GM12878 (cell line): Measurements from ENCODE around the gene LETMD1. TPM values are rescaled to one million over a fixed set of nuclear protein-coding genes. Genes with fewer than 3 reads are reported as not detected.

ENCODE experiments used
- ATAC-seq: fragments of 200-7000 bp; cut with Tn5 transposase; 3 replicates; pipeline ENCODE4 v1.9.1; 2020; ENCODE audit warnings: mild to moderate bottlenecking, moderate library complexity
- BruUV-seq: library from RNA; stranded (reverse); fragments of 400-500 nt; replicated peaks from 2 replicates; lab custom pipeline; 2021; lab: Mats Ljungman, UMichigan
- CTCF ChIA-PET: fragments of 300-600 bp; sonication (Branson Sonifier 250); formaldehyde crosslinking; extraction: SDS; loops from one replicate; lab custom pipeline; 2021; ENCODE audit warnings: inconsistent platforms; lab: Yijun Ruan, JAX
- POLR2A ChIA-PET: fragments of 350-600 bp; formaldehyde crosslinking; extraction: SDS; loops from one replicate; lab custom pipeline; 2021; ENCODE audit warnings: inconsistent platforms; lab: Charles Lee
- RAD21 ChIA-PET: fragments of 300-600 bp; sonication (Branson Sonifier 250); formaldehyde crosslinking; loops from one replicate; lab custom pipeline; 2023; ENCODE audit warnings: antibody characterized with exemption; ENCODE audit not compliant: unreplicated experiment; lab: Charles Lee
- SMC1A ChIA-PET: fragments of 300-600 bp; sonication (Branson Sonifier 250); formaldehyde crosslinking; loops from one replicate; lab custom pipeline; 2023; ENCODE audit not compliant: unreplicated experiment, uncharacterized antibody; lab: Charles Lee
- DNase-seq: peaks from one replicate; pipeline ENCODE4 v3.0.0-alpha.2; 2011; ENCODE audit warnings: low read depth, low spot score
- FAIRE-seq: peaks from 3 replicates; lab custom pipeline; 2011; peaks lifted over from hg19 to GRCh38; lab: Jason Lieb, UNC
- H2AFZ ChIP-seq: 2 replicates; pipeline ENCODE4 v1.6.0; 2011; ENCODE audit warnings: low read depth, low read length, control low read depth; ENCODE audit not compliant: control insufficient read depth
- H3K27ac ChIP-seq: 2 replicates; pipeline ENCODE4 v1.5.1; 2011; ENCODE audit warnings: control low read depth; ENCODE audit not compliant: control insufficient read depth, insufficient read depth
- H3K27me3 ChIP-seq, 2 experiments: replicated peaks in 1 of 2; 2 replicates each; pipeline versions ENCODE4 v1.6.0 to v1.6.1; 2011; ENCODE audit warnings: low read length in 1 of 2; ENCODE audit not compliant: control insufficient read depth in 2 of 2, insufficient read depth in 2 of 2
- H3K36me3 ChIP-seq, 2 experiments: 2 replicates each; pipeline ENCODE4 v1.5.1; 2011; ENCODE audit warnings: low read length in 1 of 2; ENCODE audit not compliant: control insufficient read depth in 2 of 2, insufficient read depth in 2 of 2
- H3K4me1 ChIP-seq: 2 replicates; pipeline ENCODE4 v1.6.1; 2011; ENCODE audit warnings: mild to moderate bottlenecking, low read length, moderate library complexity, mixed read lengths; ENCODE audit not compliant: control insufficient read depth, insufficient read depth
- H3K4me2 ChIP-seq: 2 replicates; pipeline ENCODE4 v1.6.0; 2011; ENCODE audit warnings: control low read depth; ENCODE audit not compliant: control insufficient read depth, insufficient read depth
- H3K4me3 ChIP-seq: fragments of 200-600 bp; sonication (generic); 2 replicates; pipeline ENCODE4 v1.5.1; 2016
- H3K79me2 ChIP-seq: 2 replicates; pipeline ENCODE4 v1.6.0; 2011; ENCODE audit warnings: low read length; ENCODE audit not compliant: control insufficient read depth, insufficient read depth
- H3K9ac ChIP-seq: 2 replicates; pipeline ENCODE4 v1.8.0; 2011; ENCODE audit warnings: low read length, control low read depth, mixed read lengths; ENCODE audit not compliant: control insufficient read depth, insufficient read depth
- H3K9me3 ChIP-seq: replicated peaks from 3 replicates; pipeline ENCODE4 v1.5.1; 2011; ENCODE audit warnings: mild to moderate bottlenecking, low read length; ENCODE audit not compliant: control insufficient read depth, insufficient read depth
- H4K20me1 ChIP-seq: 2 replicates; pipeline ENCODE4 v1.6.0; 2011; ENCODE audit not compliant: control insufficient read depth, insufficient read depth
- DPF2 ChIP-seq: fragments of 450-650 bp; IDR thresholded peaks from 2 replicates; pipeline ENCODE4 v1.6.1; 2017; ENCODE audit warnings: mild to moderate bottlenecking
- EGR1 ChIP-seq, 2 experiments: IDR thresholded peaks; 1 replicate in 1 of 2; 2 replicates in 1 of 2; pipeline ENCODE4 v1.6.1; 2011 to 2012; ENCODE audit warnings: low read depth in 2 of 2, low read length in 2 of 2, borderline replicate concordance in 1 of 2, mild to moderate bottlenecking in 1 of 2, moderate library complexity in 1 of 2
- EZH2 ChIP-seq: IDR thresholded peaks from 2 replicates; pipeline ENCODE4 v1.6.1; 2012; ENCODE audit warnings: low read depth, mild to moderate bottlenecking, control low read depth, inconsistent platforms, low read length, borderline replicate concordance; ENCODE audit not compliant: control insufficient read depth
- IKZF1 ChIP-seq: fragments of 450-650 bp; conservative IDR thresholded peaks from 2 replicates; pipeline ENCODE4 v1.6.1; 2017; ENCODE audit warnings: antibody characterized with exemption, mild to moderate bottlenecking
- MEF2B ChIP-seq: fragments of 450-650 bp; IDR thresholded peaks from 2 replicates; pipeline ENCODE4 v1.6.1; 2018; ENCODE audit warnings: mild to moderate bottlenecking, moderate library complexity; ENCODE audit not compliant: partially characterized antibody, poor library complexity, severe bottlenecking
- MTA2 ChIP-seq: fragments of 450-650 bp; IDR thresholded peaks from 2 replicates; pipeline ENCODE4 v1.6.1; 2016; ENCODE audit warnings: low read depth, mild to moderate bottlenecking, moderate library complexity
- MXI1 ChIP-seq: fragments of 150-350 bp; IDR thresholded peaks from 2 replicates; pipeline ENCODE4 v1.6.1; 2011; ENCODE audit warnings: low read depth, mild to moderate bottlenecking, inconsistent platforms, low read length, improper control_type of control experiment
- MYC ChIP-seq: IDR thresholded peaks from 2 replicates; pipeline ENCODE4 v1.6.1; 2011; ENCODE audit warnings: mild to moderate bottlenecking, low read length, moderate library complexity, inconsistent platforms; ENCODE audit not compliant: insufficient read depth, insufficient replicate concordance, insufficient read length, severe bottlenecking
- NBN ChIP-seq: fragments of 450-650 bp; IDR thresholded peaks from 2 replicates; pipeline ENCODE4 v1.6.1; 2016
- POLR2A ChIP-seq: IDR thresholded peaks from 2 replicates; pipeline ENCODE4 v1.6.1; 2011; ENCODE audit warnings: low read depth, mild to moderate bottlenecking, low read length
- RUNX3 ChIP-seq: IDR thresholded peaks from 2 replicates; pipeline ENCODE4 v1.6.1; 2012; ENCODE audit warnings: low read length, inconsistent platforms
- SMARCA5 ChIP-seq: fragments of 450-650 bp; IDR thresholded peaks from 2 replicates; pipeline ENCODE4 v1.6.1; 2017; ENCODE audit warnings: mild to moderate bottlenecking
- SMC3 ChIP-seq: IDR thresholded peaks from 2 replicates; pipeline ENCODE4 v1.6.1; 2011; ENCODE audit warnings: low read length, improper control_type of control experiment, borderline replicate concordance
- SPI1 ChIP-seq: IDR thresholded peaks from 2 replicates; pipeline ENCODE4 v1.6.1; 2011; ENCODE audit warnings: low read depth, mild to moderate bottlenecking, low read length, moderate library complexity, borderline replicate concordance; ENCODE audit not compliant: insufficient read depth
- SUPT20H ChIP-seq: IDR thresholded peaks from 2 replicates; pipeline ENCODE4 v1.6.1; 2011; ENCODE audit warnings: low read depth, mild to moderate bottlenecking, low read length, moderate library complexity, borderline replicate concordance; ENCODE audit not compliant: control insufficient read depth
- TBL1XR1 ChIP-seq: IDR thresholded peaks from 2 replicates; pipeline ENCODE4 v1.6.1; 2012; ENCODE audit warnings: low read depth, low read length, improper control_type of control experiment
- USF1 ChIP-seq: IDR thresholded peaks from 2 replicates; pipeline ENCODE4 v1.6.1; 2011; ENCODE audit warnings: borderline replicate concordance, low read depth, mild to moderate bottlenecking, moderate library complexity, mixed read lengths, low read length; ENCODE audit not compliant: insufficient read depth; ENCODE audit errors: extremely low read length
- WRNIP1 ChIP-seq: IDR thresholded peaks from 2 replicates; pipeline ENCODE4 v1.6.1; 2011; ENCODE audit warnings: low read depth, low read length, improper control_type of control experiment, borderline replicate concordance
- WGBS: methylation state at CpG from one replicate; pipeline ENCODE4 v1.1.6; 2016; ENCODE audit warnings: low lambda C conversion rate; ENCODE audit not compliant: insufficient replicate concordance, insufficient coverage; ENCODE audit errors: missing lambda C conversion rate; 5-methylcytosine and 5-hydroxymethylcytosine counted together
- in situ Hi-C: fragments of 300-500 bp; cut with MboI; formaldehyde crosslinking; loops from 9 replicates; pipeline ENCODE4 v1.14.3; 2018; ENCODE audit warnings: mixed read lengths
- intact Hi-C: fragments of 100-400 bp; cut with micrococcal nuclease; formaldehyde crosslinking; loops from one replicate; pipeline ENCODE4 v1.14.2; 2022; ENCODE audit not compliant: unreplicated experiment
- polyA plus RNA-seq, 11 experiments: library from polyadenylated mRNA; depleted of rRNA in 4 of 11; unstranded in 6 of 11; stranded (reverse) in 5 of 11; fragments of >200 nt; fragmentation: Nextera tagmentation in 4 of 11; fragmentation: Illumina TruSeq in 1 of 11; extraction: Ambion mirVana in 4 of 11; extraction: Trizol in 1 of 11; gene quantifications; 1 replicate in 1 of 11; 2 replicates in 10 of 11; pipeline versions ENCODE4 v1.2.1 to v1.2.3, GENCODE V29; 2011 to 2016; ENCODE audit warnings: inconsistent platforms in 2 of 11, missing spikeins in 2 of 11, low read depth in 1 of 11
- total RNA-seq, 4 experiments: library from RNA; depleted of rRNA in 3 of 4; stranded (reverse); fragments of >200 nt in 3 of 4; fragmentation: Illumina TruSeq in 1 of 4; extraction: Trizol in 1 of 4; gene quantifications; 2 replicates each; pipeline versions ENCODE4 v1.2.1 to v1.2.3, GENCODE V29; 2013 to 2021

Gene LETMD1
- total and polyA plus RNA-seq, 10 of the 15 experiments (the other 5 are each of a cell fraction or from before 2014, with no cell fraction given), result 30.3 to 116 (median 51.5) TPM

- Histone ChIP-seq H4K20me1 (no peaks in the 10 kb centered on the region), H3K4me1 (no peaks in the 10 kb centered on the region), H3K4me2 (no peak overlapping the region), H3K79me2 (no peaks in the 10 kb centered on the region), H3K36me3 (peaks cover 3 to 10% of the 10 kb centered on the region in 2 experiments), H3K27me3 (no peaks in the 10 kb centered on the region), H3K9me3 (no peaks in the 10 kb centered on the region), H3K4me3 (no peak overlapping the region), H3K27ac (no peak overlapping the region), H3K9ac (no peak overlapping the region), H2AFZ (no peak overlapping the region)
- CTCF ChIA-PET, result no interaction called here
- SMC1A ChIA-PET, result interaction anchor here (1.3 kb wide), 1 partner anchor 273 kb away, joined by 4 read pairs; no protein-coding TSS in a partner anchor
- RAD21 ChIA-PET, result no interaction called here
- intact Hi-C loops, result no loop called here
- POLR2A ChIA-PET, result no interaction called here
- in situ Hi-C loops, result no loop called here
- DNase-seq (no peak), ATAC-seq (no peak), FAIRE-seq (no peak)
- 94% methylated on average over 7 of the region's 7 CpGs for WGBS
- no TSS peak for BruUV-seq
- no peak for TF ChIP-seq MTA2
- no peak for TF ChIP-seq DPF2
- TF ChIP-seq SUPT20H, result no peak
- no peak for TF ChIP-seq SMARCA5
- TF ChIP-seq TBL1XR1, result no peak
- TF ChIP-seq EGR1 (IDR thresholded peaks at IDR 0.05; ENCODE audit: borderline replicate concordance in 1 of 2, low read depth in 2 of 2, low read length in 2 of 2), result no peak
- no peak for TF ChIP-seq MYC
- TF ChIP-seq SMC3, result no peak
- no peak for TF ChIP-seq EZH2
- no peak for TF ChIP-seq IKZF1
- no peak for TF ChIP-seq MEF2B
- no peak for TF ChIP-seq NBN
- no peak for TF ChIP-seq RUNX3
- no peak for TF ChIP-seq MXI1
- no peak for TF ChIP-seq WRNIP1
- no peak for TF ChIP-seq POLR2A
- TF ChIP-seq SPI1, result no peak
- TF ChIP-seq USF1, result no peak
These were observed 19.6 kb downstream of the LETMD1 start for GRCh38 chr12:51067771-51068170.
